Neural progenitor cell (in vitro differentiated cells): Measurements from ENCODE around the gene MACROD2. TPM values are rescaled to one million over a fixed set of nuclear protein-coding genes. Genes with fewer than 3 reads are reported as not detected.
"Not testable (repeated sequence)": the region's sequence is repeated elsewhere in the genome, so short reads cannot be mapped to it uniquely, and the experiment has no call there.

Experiments
- DNase-seq: peaks from one replicate; pipeline ENCODE4 v3.0.0-alpha.2; 2016; ENCODE audit warnings: low spot score
- H2AFZ ChIP-seq: fragments of 200-600 bp; sonication (generic); replicated peaks from 2 replicates; pipeline ENCODE4 v1.6.1; 2016; ENCODE audit warnings: antibody characterized with exemption
- H3F3A ChIP-seq: fragments of 200-600 bp; sonication (generic); 2 replicates; pipeline ENCODE4 v1.6.1; 2016; ENCODE audit warnings: antibody characterized with exemption, low read depth
- H3K27ac ChIP-seq: fragments of 200-600 bp; sonication (generic); 2 replicates; pipeline ENCODE4 v1.5.1; 2016; ENCODE audit warnings: mild to moderate bottlenecking
- H3K27me3 ChIP-seq: fragments of 200-600 bp; sonication (generic); 2 replicates; pipeline ENCODE4 v1.6.1; 2016; ENCODE audit warnings: mild to moderate bottlenecking, moderate library complexity
- H3K36me3 ChIP-seq: fragments of 200-600 bp; sonication (generic); 2 replicates; pipeline ENCODE4 v1.5.1; 2016
- H3K4me1 ChIP-seq: fragments of 200-600 bp; sonication (generic); 2 replicates; pipeline ENCODE4 v1.6.1; 2016; ENCODE audit warnings: mixed run types
- H3K4me2 ChIP-seq: fragments of 200-600 bp; sonication (generic); 2 replicates; pipeline ENCODE4 v1.6.1; 2016
- H3K4me3 ChIP-seq: fragments of 200-600 bp; sonication (generic); 2 replicates; pipeline ENCODE4 v1.5.1; 2016
- H3K79me2 ChIP-seq: fragments of 200-600 bp; sonication (generic); 2 replicates; pipeline ENCODE4 v1.6.1; 2016; ENCODE audit warnings: low read depth
- H3K9ac ChIP-seq: fragments of 200-600 bp; sonication (generic); 2 replicates; pipeline ENCODE4 v1.6.1; 2016
- H3K9me3 ChIP-seq: fragments of 200-600 bp; sonication (generic); 2 replicates; pipeline ENCODE4 v1.5.1; 2016; ENCODE audit warnings: low read depth
- H4K20me1 ChIP-seq: fragments of 200-600 bp; sonication (generic); 2 replicates; pipeline ENCODE4 v1.6.1; 2016; ENCODE audit warnings: low read depth
- H3K27ac Mint-ChIP-seq: 3 replicates; pipeline ENCODE4 v1.8.0; 2021; ENCODE audit warnings: mixed read lengths
- H3K27me3 Mint-ChIP-seq: 2 replicates; pipeline ENCODE4 v1.8.0; 2022; ENCODE audit warnings: low read depth, mild to moderate bottlenecking, inconsistent platforms, moderate library complexity, mixed read lengths; ENCODE audit not compliant: insufficient read depth
- H3K36me3 Mint-ChIP-seq: 3 replicates; pipeline ENCODE4 v1.8.0; 2021; ENCODE audit warnings: mixed read lengths
- H3K4me1 Mint-ChIP-seq: 3 replicates; pipeline ENCODE4 v1.8.0; 2021; ENCODE audit warnings: mixed read lengths
- H3K4me3 Mint-ChIP-seq: 3 replicates; pipeline ENCODE4 v1.8.0; 2021; ENCODE audit warnings: mild to moderate bottlenecking, moderate library complexity, mixed read lengths
- H3K9me3 Mint-ChIP-seq: 3 replicates; pipeline ENCODE4 v1.8.0; 2020; ENCODE audit warnings: mixed read lengths
- CTCF ChIP-seq: fragments of 200-600 bp; sonication (generic); IDR thresholded peaks from 2 replicates; pipeline ENCODE4 v1.5.1; 2017; ENCODE audit warnings: antibody characterized with exemption, mild to moderate bottlenecking
- EZH2 ChIP-seq: fragments of 200-600 bp; sonication (generic); IDR thresholded peaks from 2 replicates; pipeline ENCODE4 v1.6.1; 2017; ENCODE audit warnings: antibody characterized with exemption, mild to moderate bottlenecking, moderate library complexity
- EZH2phosphoT487 ChIP-seq: fragments of 200-600 bp; sonication (generic); IDR thresholded peaks from 2 replicates; pipeline ENCODE4 v1.6.1; 2017; ENCODE audit warnings: antibody characterized with exemption
- total RNA-seq: library from RNA; depleted of rRNA; stranded (reverse); fragments of >200 nt; gene quantifications from 2 replicates; pipeline ENCODE4 v1.2.3, GENCODE V29; 2015; ENCODE audit warnings: low replicate concordance

Gene MACROD2
- total RNA-seq, 1 donor from 2014 or later, result 11.9 TPM

GRCh38 chr20:15976047-15976736 is 1980.9 kb downstream of the MACROD2 start:
- Histone ChIP-seq H3K79me2 (no peaks in the 10 kb centered on the region), H3K4me3 (peak overlapping the region; percentile 6), H3F3A (peaks cover 27% of the 10 kb centered on the region), H3K4me1 (peaks cover 39% of the 10 kb centered on the region), H3K9me3 (no peaks in the 10 kb centered on the region), H2AFZ (no peak overlapping the region), H4K20me1 (no peaks in the 10 kb centered on the region), H3K4me2 (peak overlapping the region; percentile 63), H3K9ac (no peak overlapping the region), H3K36me3 (no peaks in the 10 kb centered on the region), H3K27ac (peak overlapping the region; percentile 85), H3K27me3 (no peaks in the 10 kb centered on the region)
- Mint-ChIP-seq H3K4me3 (no peak overlapping the region), H3K36me3 (peaks cover 27% of the 10 kb centered on the region), H3K27ac (peak overlapping the region; percentile 34), H3K9me3 (peaks cover 52% of the 10 kb centered on the region), H3K27me3 (no peaks in the 10 kb centered on the region), H3K4me1 (peaks cover 38% of the 10 kb centered on the region)
- TF ChIP-seq EZH2phosphoT487, result peak; percentile 93
- no peak for TF ChIP-seq EZH2
- DNase-seq, result peak; percentile 89

- no peaks in the 10 kb centered on the region for H3K79me2 ChIP-seq
- Mint-ChIP-seq H3K27ac (peak overlapping the region; percentile 93), H3K4me3 (no peak overlapping the region), H3K27me3 (peaks cover 2% of the 10 kb centered on the region), H3K36me3 (peaks cover 27% of the 10 kb centered on the region), H3K9me3 (peaks cover 51% of the 10 kb centered on the region), H3K4me1 (peaks cover 38% of the 10 kb centered on the region)
- H3K27me3 ChIP-seq, result no peaks in the 10 kb centered on the region
- no peaks in the 10 kb centered on the region for H3K36me3 ChIP-seq
- no peak overlapping the region for H3K9ac ChIP-seq
- TF ChIP-seq CTCF (no peak), EZH2phosphoT487 (no peak), EZH2 (no peak)
- H3K27ac ChIP-seq, result peak overlapping the region; percentile 80
- H4K20me1 ChIP-seq, result no peaks in the 10 kb centered on the region
- no peak overlapping the region for H3K4me3 ChIP-seq
- peak overlapping the region; percentile 63 for H3K4me2 ChIP-seq
- H2AFZ ChIP-seq, result no peak overlapping the region
- no peaks in the 10 kb centered on the region for H3K9me3 ChIP-seq
- peak; percentile 7 for DNase-seq
- peaks cover 39% of the 10 kb centered on the region for H3K4me1 ChIP-seq
- peaks cover 27% of the 10 kb centered on the region for H3F3A ChIP-seq
Observed at GRCh38 chr20:15977026-15977425, 1981.7 kb downstream of the MACROD2 start.

DNA sequence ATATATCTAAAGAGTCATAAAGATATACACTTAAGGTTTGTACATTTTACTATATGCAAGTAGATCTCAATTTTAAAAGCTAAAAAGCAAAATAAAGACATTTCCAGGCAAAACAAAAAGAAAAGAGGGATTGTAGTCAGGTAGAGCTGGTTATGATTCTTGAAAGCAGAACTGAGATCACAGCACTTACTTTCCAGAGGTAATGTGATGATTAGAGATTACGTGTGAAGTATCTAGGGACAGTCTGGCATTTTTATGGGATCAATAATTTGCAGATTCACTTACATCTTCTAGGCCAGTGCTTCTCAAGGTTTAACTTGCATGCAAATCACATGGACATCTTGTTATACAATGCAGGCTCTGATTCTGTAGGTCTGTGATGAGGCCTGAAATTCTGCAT is 1982.4 kb downstream of the MACROD2 start:
- TF ChIP-seq CTCF (no peak), EZH2phosphoT487 (no peak), EZH2 (no peak)
- Histone ChIP-seq H3F3A (peaks cover 27% of the 10 kb centered on the region), H3K79me2 (no peaks in the 10 kb centered on the region), H2AFZ (no peak overlapping the region), H4K20me1 (no peaks in the 10 kb centered on the region), H3K4me2 (no peak overlapping the region), H3K27ac (no peak overlapping the region), H3K4me1 (peaks cover 39% of the 10 kb centered on the region), H3K36me3 (no peaks in the 10 kb centered on the region), H3K4me3 (no peak overlapping the region), H3K27me3 (no peaks in the 10 kb centered on the region), H3K9ac (no peak overlapping the region), H3K9me3 (no peaks in the 10 kb centered on the region)
- peaks cover 53% of the 10 kb centered on the region for H3K9me3 Mint-ChIP-seq
- H3K4me3 Mint-ChIP-seq, result no peak overlapping the region
- peaks cover 38% of the 10 kb centered on the region for H3K4me1 Mint-ChIP-seq
- peaks cover 29% of the 10 kb centered on the region for H3K36me3 Mint-ChIP-seq
- DNase-seq, result no peak
- peak overlapping the region; percentile 67 for H3K27ac Mint-ChIP-seq
- peaks cover 2% of the 10 kb centered on the region for H3K27me3 Mint-ChIP-seq

- Mint-ChIP-seq H3K36me3 (peaks cover 24% of the 10 kb centered on the region), H3K9me3 (peaks cover 38% of the 10 kb centered on the region)
- H3K9me3 ChIP-seq, H3K4me3 ChIP-seq, H3F3A ChIP-seq, H3K27me3 Mint-ChIP-seq, H2AFZ ChIP-seq, DNase-seq, H3K27ac ChIP-seq, H3K79me2 ChIP-seq, H3K4me2 ChIP-seq, H3K4me1 ChIP-seq, H3K36me3 ChIP-seq, H3K27me3 ChIP-seq, H3K4me1 Mint-ChIP-seq, H3K4me3 Mint-ChIP-seq, H4K20me1 ChIP-seq, H3K9ac ChIP-seq, H3K27ac Mint-ChIP-seq: not testable (repeated sequence)
Observed at GRCh38 chr20:15985494-15986368, 1990.4 kb downstream of the MACROD2 start.
